Measurements from ENCODE around the gene RNF157.
A peak's percentile ranks its signal among the peaks of the same experiment; 100 is the strongest.
"Not testable (repeated sequence)": the region's sequence is repeated elsewhere in the genome, so short reads cannot be mapped to it uniquely, and the experiment has no call there.

The RNF157 gene

GRCh38 chr17:76232342-76232741 is 8.0 kb downstream of the RNF157 start:
- no peak for DNase-seq

GRCh38 chr17:76226749-76227148 is 13.5 kb downstream of the RNF157 start:
- not testable (repeated sequence) for DNase-seq

GRCh38 chr17:76225373-76226086 is 14.8 kb downstream of the RNF157 start:
- not testable (repeated sequence) for DNase-seq

GRCh38 chr17:76223802-76224201 is 16.5 kb downstream of the RNF157 start:
- DNase-seq, result no peak

- DNase-seq, result no peak
Observed at GRCh38 chr17:76219670-76220383, 20.5 kb downstream of the RNF157 start.

GRCh38 chr17:76217081-76217480 is 23.2 kb downstream of the RNF157 start:
- DNase-seq, result no peak

- DNase-seq, result no peak
Observed at GRCh38 chr17:76213491-76213890, 26.8 kb downstream of the RNF157 start.

- peak; percentile 57 for DNase-seq
Observed at GRCh38 chr17:76208120-76208519, 32.2 kb downstream of the RNF157 start.

GRCh38 chr17:76207275-76208059 is 32.8 kb downstream of the RNF157 start:
- no peak for DNase-seq

- DNase-seq, result not testable (repeated sequence)
Observed at GRCh38 chr17:76205542-76206144, 34.6 kb downstream of the RNF157 start.

- DNase-seq, result no peak
Observed at GRCh38 chr17:76204277-76204676, 36.0 kb downstream of the RNF157 start.

- DNase-seq, result no peak
Observed at GRCh38 chr17:76200354-76200753, 39.9 kb downstream of the RNF157 start.

GRCh38 chr17:76199469-76199868 is 40.8 kb downstream of the RNF157 start:
- DNase-seq, result no peak

- no peak for DNase-seq
Observed at GRCh38 chr17:76198702-76199101, 41.6 kb downstream of the RNF157 start.

GRCh38 chr17:76197911-76198310 is 42.4 kb downstream of the RNF157 start:
- DNase-seq, result no peak

- no peak for DNase-seq
Observed at GRCh38 chr17:76196675-76197074, 43.6 kb downstream of the RNF157 start.

- no peak for DNase-seq
Observed at GRCh38 chr17:76195281-76196096, 44.8 kb downstream of the RNF157 start.

- DNase-seq, result no peak
Observed at GRCh38 chr17:76193591-76193990, 46.7 kb downstream of the RNF157 start.

- DNase-seq, result no peak
Observed at GRCh38 chr17:76191896-76192295, 48.4 kb downstream of the RNF157 start.

GRCh38 chr17:76189741-76190140 is 50.6 kb downstream of the RNF157 start:
- no peak for DNase-seq

GRCh38 chr17:76189247-76189646 is 51.0 kb downstream of the RNF157 start:
- DNase-seq, result no peak

All from NCI-H2029 treated with DMSO at 0.1 percent for 48 hours (cell line).